HEK293T (cell line): ENCODE results near the gene ORC2.

Source experiments
- ARNT ChIP-seq: fragments of 450-650 bp; IDR thresholded peaks from 2 replicates; pipeline ENCODE4 v1.6.1; 2017; ENCODE audit warnings: mild to moderate bottlenecking
- FOXA1 ChIP-seq: fragments of 450-650 bp; IDR thresholded peaks from 2 replicates; pipeline ENCODE4 v1.6.1; 2016; ENCODE audit warnings: mild to moderate bottlenecking
- FOXK2 ChIP-seq: fragments of 450-650 bp; IDR thresholded peaks from 2 replicates; pipeline ENCODE4 v1.6.1; 2016; ENCODE audit warnings: mild to moderate bottlenecking
- FOXM1 ChIP-seq: fragments of 450-650 bp; IDR thresholded peaks from 2 replicates; pipeline ENCODE4 v1.6.1; 2017; ENCODE audit warnings: mild to moderate bottlenecking, borderline replicate concordance
- HDGF ChIP-seq: fragments of 450-650 bp; IDR thresholded peaks from 2 replicates; pipeline ENCODE4 v1.6.1; 2017; ENCODE audit warnings: antibody characterized with exemption, borderline replicate concordance
- L3MBTL2 ChIP-seq: fragments of 450-650 bp; conservative IDR thresholded peaks from 2 replicates; pipeline ENCODE4 v1.6.1; 2016; ENCODE audit warnings: mild to moderate bottlenecking
- PKNOX1 ChIP-seq: fragments of 450-650 bp; IDR thresholded peaks from 2 replicates; pipeline ENCODE4 v1.6.1; 2016
- SP1 ChIP-seq: fragments of 450-650 bp; IDR thresholded peaks from 2 replicates; pipeline ENCODE4 v1.6.1; 2017
- SUZ12 ChIP-seq: fragments of 450-650 bp; IDR thresholded peaks from 2 replicates; pipeline ENCODE4 v1.6.1; 2016; ENCODE audit warnings: mild to moderate bottlenecking
- TARDBP ChIP-seq: fragments of 450-650 bp; IDR thresholded peaks from 2 replicates; pipeline ENCODE4 v1.6.1; 2016

DNA sequence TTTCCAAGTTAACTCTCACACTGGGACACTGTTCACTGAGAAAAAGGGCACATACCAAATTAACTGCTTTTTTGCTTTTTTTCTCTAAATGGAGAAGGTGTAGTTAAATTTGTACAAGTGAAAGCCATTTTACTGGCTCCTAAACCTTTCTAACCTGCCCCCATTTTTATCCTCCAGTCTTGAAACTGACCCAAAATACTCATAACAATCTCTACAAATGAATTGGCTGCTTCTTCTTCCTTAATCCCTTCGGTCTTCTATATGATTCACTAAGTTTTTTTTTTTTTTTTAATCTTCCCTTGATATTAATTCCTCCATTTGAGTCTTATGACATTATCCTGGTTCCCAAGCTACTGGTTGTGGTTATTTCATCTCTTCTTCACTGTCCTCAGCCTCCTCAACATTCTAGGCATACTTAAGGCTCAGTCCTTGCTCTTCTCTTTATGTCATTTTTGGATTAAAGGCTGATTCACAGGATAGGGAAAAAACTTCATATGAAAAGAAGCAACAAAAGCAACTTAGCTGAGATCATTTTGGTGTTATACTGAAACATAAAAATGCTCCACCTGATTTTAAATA lies 19.8 kb downstream of the ORC2 start:
- no peak for TF ChIP-seq SUZ12
- TF ChIP-seq L3MBTL2, result no peak
- no peak for TF ChIP-seq FOXM1
- TF ChIP-seq SP1, result no peak
- TF ChIP-seq TARDBP, result no peak
- no peak for TF ChIP-seq FOXK2
- TF ChIP-seq FOXA1, result no peak
- TF ChIP-seq PKNOX1, result no peak
- TF ChIP-seq HDGF, result no peak
- no peak for TF ChIP-seq ARNT
